GM21423 (cell line): ENCODE measurements around the gene TGM2.
"Not testable (repeated sequence)": the region's sequence is repeated elsewhere in the genome, so short reads cannot be mapped to it uniquely, and the experiment has no call there.

Source experiments
- ATAC-seq: cut with Tn5 transposase; IDR thresholded peaks from one replicate; pipeline ENCODE4 v1.9.1; 2021; ENCODE audit warnings: mild to moderate bottlenecking, moderate library complexity; ENCODE audit not compliant: unreplicated experiment

The TGM2 gene

GRCh38 chr20:38119446-38119845, 45.6 kb downstream of the TGM2 start:
- ATAC-seq: no peak

- no peak for ATAC-seq
Measured at GRCh38 chr20:38117635-38118034, 47.4 kb downstream of the TGM2 start.

- no peak for ATAC-seq
Measured at GRCh38 chr20:38117205-38117604, 47.9 kb downstream of the TGM2 start.

- no peak for ATAC-seq
Measured at GRCh38 chr20:38116409-38117165, 48.5 kb downstream of the TGM2 start.

- ATAC-seq: no peak
Measured at GRCh38 chr20:38115896-38116295, 49.2 kb downstream of the TGM2 start.

GRCh38 chr20:38115205-38115604, 49.9 kb downstream of the TGM2 start:
- no peak for ATAC-seq

GRCh38 chr20:38114353-38114791, 50.7 kb downstream of the TGM2 start:
- no peak for ATAC-seq

- no peak for ATAC-seq
Measured at GRCh38 chr20:38113401-38114325, 51.4 kb downstream of the TGM2 start.

GRCh38 chr20:38112930-38113294, 52.2 kb downstream of the TGM2 start:
- ATAC-seq: no peak

- no peak for ATAC-seq
Measured at GRCh38 chr20:38112261-38112929, 52.7 kb downstream of the TGM2 start.

- ATAC-seq: no peak
Measured at GRCh38 chr20:38111366-38112232, 53.5 kb downstream of the TGM2 start.

- no peak for ATAC-seq
Measured at GRCh38 chr20:38110525-38111178, 54.4 kb downstream of the TGM2 start.

GRCh38 chr20:38109591-38110524, 55.2 kb downstream of the TGM2 start:
- ATAC-seq: no peak

GRCh38 chr20:38108986-38109541, 56.0 kb downstream of the TGM2 start:
- no peak for ATAC-seq

GRCh38 chr20:38108438-38108985, 56.6 kb downstream of the TGM2 start:
- no peak for ATAC-seq

GRCh38 chr20:38107916-38108315, 57.2 kb downstream of the TGM2 start:
- not testable (repeated sequence) for ATAC-seq

GRCh38 chr20:38107386-38107785, 57.7 kb downstream of the TGM2 start:
- not testable (repeated sequence) for ATAC-seq

- ATAC-seq: no peak
Measured at GRCh38 chr20:38106461-38106860, 58.6 kb downstream of the TGM2 start.
